SIG-M5 treated with dmso at 0.1 percent for 504 hours (cell line): Measurements from ENCODE around the gene GEN1.

ENCODE experiments used
- DNase-seq: peaks from one replicate; lab custom pipeline; 2025; ENCODE audit not compliant: unreplicated experiment; lab: John Stamatoyannopoulos, UW

GEN1 gene

GRCh38 chr2:17793803-17794354 is 39.9 kb downstream of the GEN1 start:
- no peak for DNase-seq

GRCh38 chr2:17795309-17795708 is 41.4 kb downstream of the GEN1 start:
- DNase-seq = no peak

- DNase-seq = no peak
Observed at GRCh38 chr2:17798338-17798737, 44.4 kb downstream of the GEN1 start.

DNA sequence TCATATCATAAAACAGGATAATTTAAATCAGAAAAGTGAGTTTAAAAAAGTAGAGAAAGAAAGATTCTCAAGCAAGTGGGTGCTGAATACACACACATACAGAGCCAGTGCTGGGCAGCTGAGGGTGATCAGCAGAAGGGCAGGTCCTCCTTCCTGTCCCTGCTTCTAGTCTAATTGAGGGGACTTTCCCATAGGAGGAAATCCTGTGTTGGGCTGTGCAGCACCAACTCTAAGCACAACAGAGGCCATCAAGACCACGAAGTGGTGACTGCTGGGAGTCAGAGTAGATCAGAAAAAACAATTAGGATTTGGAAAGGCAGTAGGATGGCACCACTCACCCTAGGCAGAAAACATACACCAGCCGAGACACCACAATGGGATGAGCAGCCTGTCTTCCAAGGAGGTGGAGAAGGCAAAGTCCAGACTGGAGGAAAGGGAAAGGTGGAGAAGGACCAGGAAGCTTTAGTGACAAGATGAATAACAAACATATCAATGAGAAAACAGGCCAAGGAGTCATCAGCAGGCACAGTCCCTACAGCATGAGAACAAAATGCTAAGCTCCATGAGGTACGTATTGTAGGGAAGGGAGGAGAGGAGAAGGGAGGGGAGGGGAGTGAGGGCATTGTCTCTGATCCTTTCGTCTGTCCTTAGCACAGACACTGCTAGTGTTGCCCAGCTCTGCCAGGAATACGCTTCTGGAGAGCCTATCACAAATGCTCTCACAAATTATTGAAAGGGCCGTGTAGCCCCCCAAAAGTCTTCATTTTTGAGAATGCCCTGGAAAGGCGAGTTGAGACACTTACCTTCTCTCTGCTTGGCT is 45.6 kb downstream of the GEN1 start:
- no peak for DNase-seq

DNA sequence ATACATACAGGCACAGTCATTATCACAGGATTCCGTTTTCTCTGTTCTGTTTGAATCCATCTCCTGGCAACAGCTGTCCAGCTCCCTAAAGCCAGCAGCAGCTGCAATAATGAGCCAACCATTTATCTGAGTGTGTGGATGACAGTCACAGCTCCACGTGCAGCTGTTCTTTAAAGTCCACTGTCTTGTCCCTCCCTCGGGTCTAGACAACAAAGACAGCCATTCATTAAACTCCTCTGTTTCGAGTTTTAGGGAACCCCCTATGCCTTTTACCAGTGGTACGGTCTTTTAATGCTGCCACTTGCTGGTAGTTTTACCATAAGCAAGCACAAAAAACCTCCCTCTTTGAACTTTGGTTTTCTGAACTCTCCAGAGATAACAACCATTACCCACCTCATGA is 46.3 kb downstream of the GEN1 start:
- DNase-seq = no peak

GRCh38 chr2:17800693-17801458 is 46.9 kb downstream of the GEN1 start:
- DNase-seq = no peak

- DNase-seq = no peak
Observed at GRCh38 chr2:17803497-17803896, 49.6 kb downstream of the GEN1 start.

DNA sequence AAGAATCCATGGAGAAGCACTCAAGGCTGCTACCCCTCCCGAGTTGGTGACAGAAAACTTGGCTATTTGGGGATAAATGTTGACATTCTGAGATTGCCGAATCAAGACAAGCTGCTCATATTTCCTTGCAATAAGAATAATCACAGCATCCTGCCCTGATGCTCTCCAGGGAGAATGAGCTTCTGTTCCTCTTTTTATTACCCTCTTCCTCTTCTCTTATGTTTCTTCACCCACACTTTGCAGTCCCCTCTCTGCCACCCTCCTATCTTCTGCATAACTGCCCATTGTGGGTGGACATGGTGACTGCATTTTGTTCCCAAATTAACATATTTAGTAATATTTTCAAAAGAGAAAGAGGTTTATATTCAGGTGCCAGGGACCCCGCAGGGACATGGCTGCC is 50.4 kb downstream of the GEN1 start:
- peak; percentile 87 for DNase-seq

- DNase-seq = no peak
Observed at GRCh38 chr2:17805166-17805565, 51.2 kb downstream of the GEN1 start.

GRCh38 chr2:17805717-17806363 is 51.9 kb downstream of the GEN1 start:
- DNase-seq = no peak

DNA sequence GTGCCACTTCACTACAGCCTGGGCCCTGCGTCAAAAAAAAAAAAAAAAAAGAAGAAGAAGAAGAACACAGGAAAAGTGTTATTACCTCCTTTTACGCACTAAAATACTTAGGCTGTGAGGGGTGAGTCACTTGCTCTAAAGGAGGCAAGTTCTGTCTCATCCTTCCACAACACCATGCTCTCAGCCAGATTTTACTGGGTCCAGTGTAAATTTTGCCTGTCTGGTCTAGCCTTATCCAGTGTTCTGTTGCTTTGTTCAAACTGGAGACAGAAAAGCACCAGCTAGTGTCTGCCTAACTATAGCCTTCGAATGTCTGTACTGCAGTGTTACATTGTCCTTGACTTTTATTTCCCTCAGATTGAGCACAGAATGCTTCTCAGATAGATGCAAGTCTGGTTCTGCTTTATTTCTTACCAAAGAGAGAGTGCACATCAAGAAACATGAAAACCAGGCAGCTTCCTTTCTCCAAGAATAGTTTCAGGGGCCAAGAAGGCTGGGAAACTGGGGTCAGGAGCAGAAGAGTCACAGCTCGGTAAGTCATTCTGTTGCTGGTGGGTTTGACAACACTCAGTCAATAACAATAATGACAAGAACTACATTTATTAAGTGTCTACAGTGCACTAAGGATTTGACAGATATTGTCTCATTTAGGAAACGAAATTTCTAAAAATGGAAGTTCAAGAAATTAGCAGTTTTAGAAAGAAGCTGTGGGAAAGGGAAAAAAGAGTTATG is 59.2 kb downstream of the GEN1 start:
- peak; percentile 8 for DNase-seq

GRCh38 chr2:17813742-17814473 is 60.0 kb downstream of the GEN1 start:
- DNase-seq = no peak

DNA sequence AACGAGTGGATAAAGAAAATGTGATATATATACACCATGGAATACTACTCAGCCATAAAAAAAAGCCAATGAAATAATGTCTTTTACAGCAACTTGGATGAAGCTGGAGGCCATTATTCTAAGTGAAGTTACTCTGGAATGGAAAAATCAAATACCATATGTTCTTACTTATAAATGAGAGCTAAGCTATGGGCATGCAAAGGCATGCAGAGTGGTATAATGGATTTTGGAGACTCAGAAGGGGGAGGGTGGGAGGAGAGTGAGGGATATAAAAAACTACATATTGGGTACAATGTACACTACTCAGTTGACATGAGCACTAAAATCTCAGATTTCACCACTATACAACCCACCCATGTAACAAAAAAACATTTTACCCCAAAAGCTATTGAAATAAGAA is 60.7 kb downstream of the GEN1 start:
- DNase-seq = no peak

GRCh38 chr2:17815468-17816184 is 61.7 kb downstream of the GEN1 start:
- DNase-seq = no peak

DNA sequence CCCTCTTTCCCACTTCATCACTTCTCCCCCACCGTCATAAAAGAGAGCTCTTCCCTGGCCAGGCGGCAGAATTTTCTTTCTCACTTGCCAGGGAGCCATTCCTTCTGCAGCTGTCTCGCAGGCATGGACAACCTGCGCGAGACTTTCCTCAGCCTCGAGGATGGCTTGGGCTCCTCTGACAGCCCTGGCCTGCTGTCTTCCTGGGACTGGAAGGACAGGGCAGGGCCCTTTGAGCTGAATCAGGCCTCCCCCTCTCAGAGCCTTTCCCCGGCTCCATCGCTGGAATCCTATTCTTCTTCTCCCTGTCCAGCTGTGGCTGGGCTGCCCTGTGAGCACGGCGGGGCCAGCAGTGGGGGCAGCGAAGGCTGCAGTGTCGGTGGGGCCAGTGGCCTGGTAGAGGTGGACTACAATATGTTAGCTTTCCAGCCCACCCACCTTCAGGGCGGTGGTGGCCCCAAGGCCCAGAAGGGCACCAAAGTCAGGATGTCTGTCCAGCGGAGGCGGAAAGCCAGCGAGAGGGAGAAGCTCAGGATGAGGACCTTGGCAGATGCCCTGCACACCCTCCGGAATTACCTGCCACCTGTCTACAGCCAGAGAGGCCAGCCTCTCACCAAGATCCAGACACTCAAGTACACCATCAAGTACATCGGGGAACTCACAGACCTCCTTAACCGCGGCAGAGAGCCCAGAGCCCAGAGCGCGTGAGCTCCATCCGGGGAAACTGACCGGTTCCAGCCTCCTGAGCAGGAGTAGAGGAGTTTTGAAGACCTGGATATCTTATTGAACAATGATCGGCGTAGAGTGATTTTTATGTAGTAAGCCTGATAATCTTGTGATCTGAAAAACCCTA is 62.7 kb downstream of the GEN1 start, which contains the start of gene MSGN1:
Gene MSGN1 (plus strand): TSS at position 65 of the 850 bp plus-strand sequence. CDS start 59 bp downstream, at position 124.
- no peak for DNase-seq

GRCh38 chr2:17818235-17818815 is 64.4 kb downstream of the GEN1 start:
- DNase-seq = no peak

- DNase-seq = no peak
Observed at GRCh38 chr2:17821080-17821479, 67.1 kb downstream of the GEN1 start.
